Upper lobe of left lung (tissue), 6 donors: Measurements from ENCODE around the gene C1S. TPM values are rescaled to one million over a fixed set of nuclear protein-coding genes. Genes with fewer than 3 reads are reported as not detected.

ENCODE experiments used
- ATAC-seq, 2 donors: fragments of 200-7000 bp; cut with Tn5 transposase; one replicate each; pipeline ENCODE4 v1.9.1; 2022; ENCODE audit warnings: mild to moderate bottlenecking in 2 of 2, moderate library complexity in 2 of 2; ENCODE audit not compliant: low FRiP score in 2 of 2
- DNase-seq, 2 donors: peaks; one replicate each; pipeline ENCODE4 v3.0.0-alpha.2; 2019 to 2020
- H3K27ac ChIP-seq, 4 donors: fragments of 200-600 bp; sonication (generic); one replicate each; pipeline ENCODE4 v1.5.1; 2016 to 2019
- H3K27me3 ChIP-seq, 4 donors: fragments of 200-600 bp; sonication (generic); one replicate each; pipeline ENCODE4 v1.5.1; 2017 to 2019
- H3K36me3 ChIP-seq, 4 donors: fragments of 200-600 bp; sonication (generic); one replicate each; pipeline ENCODE4 v1.5.1; 2016 to 2019
- H3K4me1 ChIP-seq, 4 donors: fragments of 200-600 bp; sonication (generic); one replicate each; pipeline ENCODE4 v1.5.1; 2018 to 2019
- H3K4me3 ChIP-seq, 4 donors: fragments of 200-600 bp; sonication (generic); one replicate each; pipeline ENCODE4 v1.5.1; 2017 to 2019; ENCODE audit warnings: mild to moderate bottlenecking in 2 of 4, moderate library complexity in 1 of 4
- H3K9me3 ChIP-seq, 4 donors: fragments of 200-600 bp; sonication (generic); one replicate each; pipeline ENCODE4 v1.5.1; 2018 to 2019
- CTCF ChIP-seq, 6 experiments: fragments of 450-650 bp in 4 of 6; fragments of 200-600 bp in 2 of 6; sonication (generic) in 2 of 6; IDR thresholded peaks; one replicate each; pipeline ENCODE4 v1.5.1; 2016 to 2019; ENCODE audit warnings: antibody characterized with exemption in 6 of 6
- EP300 ChIP-seq, 4 donors: sonication (generic); formaldehyde crosslinking; IDR thresholded peaks; one replicate each; pipeline ENCODE4 v1.5.1; 2017; ENCODE audit warnings: antibody characterized with exemption in 4 of 4, control low read depth in 2 of 4
- POLR2A ChIP-seq, 4 donors: fragments of 450-650 bp; IDR thresholded peaks; one replicate each; pipeline ENCODE4 v1.5.1; 2016 to 2017; ENCODE audit warnings: antibody characterized with exemption in 4 of 4, mild to moderate bottlenecking in 2 of 4
- POLR2AphosphoS5 ChIP-seq, 2 donors: sonication (generic); formaldehyde crosslinking; IDR thresholded peaks; one replicate each; pipeline ENCODE4 v1.5.1; 2017; ENCODE audit warnings: antibody characterized with exemption in 2 of 2
- WGBS, 2 donors: methylation state at CpG; one replicate each; pipeline ENCODE4 v1.1.5; 2017 to 2018; 5-methylcytosine and 5-hydroxymethylcytosine counted together
- total RNA-seq, 6 donors: library from RNA; depleted of rRNA in 4 of 6; stranded (reverse); fragments of >200 nt in 4 of 6; gene quantifications; one replicate each; pipeline versions ENCODE4 v1.1.0 to v1.2.1, GENCODE V29; 2016 to 2021
- donor health status: DM: no; HTN: no; CAD: no; lungs with moderate emphysema.
- donor health status: DM: no; HTN: yes; CAD: no; lungs with severe emphysema.

Gene C1S
- total RNA-seq, 6 donors from 2014 or later, result 146 to 338 (median 208) TPM

- Histone ChIP-seq H3K4me3 (peak overlapping the region in 3 of 4 donors; percentile 83 to 97 (median 88)), H3K36me3 (peaks cover 0 to 21% (median 7%) of the 10 kb centered on the region in 4 donors), H3K27ac (peak overlapping the region; percentile 91 to 98 (median 92)), H3K9me3 (no peaks in the 10 kb centered on the region), H3K27me3 (no peaks in the 10 kb centered on the region), H3K4me1 (peaks cover 23 to 44% (median 30%) of the 10 kb centered on the region in 4 donors)
- no peak for ATAC-seq
- 60 to 63% methylated on average over 6 of the region's 6 CpGs for WGBS, 2 donors
- no peak for TF ChIP-seq EP300 (IDR thresholded peaks at IDR 0.05)
- no peak for TF ChIP-seq POLR2AphosphoS5 (IDR thresholded peaks at IDR 0.05)
- no peak for TF ChIP-seq CTCF (IDR thresholded peaks at IDR 0.05)
- no peak for TF ChIP-seq POLR2A (IDR thresholded peaks at IDR 0.05)
- no peak for DNase-seq
These were observed 43.5 kb upstream of the C1S start for GRCh38 chr12:7016958-7017571.

- H3K9me3 ChIP-seq, result no peaks in the 10 kb centered on the region
- WGBS, 2 donors, result 1 to 2% methylated on average over 11 to 15 of the region's 25 CpGs
- H3K27ac ChIP-seq, result peak overlapping the region; percentile 91 to 98 (median 92)
- peak in 1 of 2 donors; percentile 24 for DNase-seq
- H3K4me1 ChIP-seq, result peaks cover 23 to 40% (median 30%) of the 10 kb centered on the region in 4 donors
- H3K27me3 ChIP-seq, result no peaks in the 10 kb centered on the region
- H3K4me3 ChIP-seq, result peak overlapping the region; percentile 53 to 97 (median 86)
- ATAC-seq, result peak; percentile 23 to 63
- H3K36me3 ChIP-seq, result peaks cover 0 to 17% (median 6%) of the 10 kb centered on the region in 4 donors
- no peak for TF ChIP-seq POLR2AphosphoS5 (IDR thresholded peaks at IDR 0.05)
- TF ChIP-seq CTCF (IDR thresholded peaks at IDR 0.05), result peak in 1 of 6 experiments; percentile 4
These were observed 42.6 kb upstream of the C1S start for GRCh38 chr12:7017870-7018349.

- TF ChIP-seq CTCF (IDR thresholded peaks at IDR 0.05), result peak; percentile 73 to 93 (median 88)
- no peak for TF ChIP-seq EP300 (IDR thresholded peaks at IDR 0.05)
- TF ChIP-seq POLR2AphosphoS5 (IDR thresholded peaks at IDR 0.05), result peak; percentile 69 to 87
- TF ChIP-seq POLR2A (IDR thresholded peaks at IDR 0.05), result peak in 3 of 4 donors; percentile 81 to 94 (median 86)
- Histone ChIP-seq H3K4me3 (peak within 1 kb of the TSS; percentile 53 to 97 (median 86)), H3K27ac (peak within 1 kb of the TSS; percentile 91 to 98 (median 92)), H3K27me3 (no peaks in the 10 kb centered on the region), H3K9me3 (no peaks in the 10 kb centered on the region), H3K36me3 (peaks cover 0 to 15% (median 4%) of the 10 kb centered on the region in 4 donors), H3K4me1 (peaks cover 23 to 34% (median 30%) of the 10 kb centered on the region in 4 donors)
- DNase-seq (peak; percentile 97 to 100), ATAC-seq (peak; percentile 98)
- WGBS, 2 donors, result 0% methylated on average over 35 to 42 of the region's 77 CpGs
These were observed 42.0 kb upstream of the C1S start, which contains the start of gene LPCAT3 for GRCh38 chr12:7018350-7019042. Gene LPCAT3 (minus strand): TSS chr12:7018476. CDS start chr12:7018424, 52 bp downstream.

- Histone ChIP-seq H3K4me3 (peak overlapping the region in 3 of 4 donors; percentile 83 to 97 (median 88)), H3K36me3 (peaks cover 0 to 10% (median 4%) of the 10 kb centered on the region in 4 donors), H3K27me3 (no peaks in the 10 kb centered on the region), H3K27ac (peak overlapping the region; percentile 91 to 98 (median 92)), H3K4me1 (peaks cover 23 to 34% (median 30%) of the 10 kb centered on the region in 4 donors), H3K9me3 (no peaks in the 10 kb centered on the region)
- 8 to 13% methylated on average over 6 of the region's 6 CpGs for WGBS, 2 donors
- no peak for ATAC-seq
- no peak for DNase-seq
- TF ChIP-seq POLR2AphosphoS5 (IDR thresholded peaks at IDR 0.05), result no peak
- TF ChIP-seq EP300 (IDR thresholded peaks at IDR 0.05), result no peak
- no peak for TF ChIP-seq CTCF (IDR thresholded peaks at IDR 0.05)
- TF ChIP-seq POLR2A (IDR thresholded peaks at IDR 0.05), result no peak
These were observed 41.4 kb upstream of the C1S start for GRCh38 chr12:7019043-7019569.
